Measurements from ENCODE around the gene DMBT1.

Gene DMBT1

GRCh38 chr10:122632031-122632430 lies 71.5 kb downstream of the DMBT1 start:
- CTCF ChIA-PET: no interaction called here
- TF ChIP-seq FOXA1 (IDR thresholded peaks at IDR 0.05) (no peak), ARNT (IDR thresholded peaks at IDR 0.05) (no peak), FOXK2 (IDR thresholded peaks at IDR 0.05) (no peak), BHLHE40 (IDR thresholded peaks at IDR 0.05; ENCODE audit: borderline replicate concordance) (no peak), HDGF (IDR thresholded peaks at IDR 0.05; ENCODE audit: borderline replicate concordance) (no peak), ZNF384 (IDR thresholded peaks at IDR 0.05) (no peak), LEF1 (IDR thresholded peaks at IDR 0.05; ENCODE audit: borderline replicate concordance) (no peak), CTBP1 (IDR thresholded peaks at IDR 0.05; ENCODE audit: borderline replicate concordance) (no peak), SP1 (IDR thresholded peaks at IDR 0.05) (no peak), SUZ12 (IDR thresholded peaks at IDR 0.05) (no peak)
- TF ChIP-seq, protein P1, sequence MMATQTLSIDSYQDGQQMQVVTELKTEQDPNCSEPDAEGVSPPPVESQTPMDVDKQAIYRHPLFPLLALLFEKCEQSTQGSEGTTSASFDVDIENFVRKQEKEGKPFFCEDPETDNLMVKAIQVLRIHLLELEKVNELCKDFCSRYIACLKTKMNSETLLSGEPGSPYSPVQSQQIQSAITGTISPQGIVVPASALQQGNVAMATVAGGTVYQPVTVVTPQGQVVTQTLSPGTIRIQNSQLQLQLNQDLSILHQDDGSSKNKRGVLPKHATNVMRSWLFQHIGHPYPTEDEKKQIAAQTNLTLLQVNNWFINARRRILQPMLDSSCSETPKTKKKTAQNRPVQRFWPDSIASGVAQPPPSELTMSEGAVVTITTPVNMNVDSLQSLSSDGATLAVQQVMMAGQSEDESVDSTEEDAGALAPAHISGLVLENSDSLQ (IDR thresholded peaks at IDR 0.05): no peak
- no peak for DNase-seq (ENCODE audit: extremely low spot score)
- POLR2A ChIA-PET: no interaction called here

DNA sequence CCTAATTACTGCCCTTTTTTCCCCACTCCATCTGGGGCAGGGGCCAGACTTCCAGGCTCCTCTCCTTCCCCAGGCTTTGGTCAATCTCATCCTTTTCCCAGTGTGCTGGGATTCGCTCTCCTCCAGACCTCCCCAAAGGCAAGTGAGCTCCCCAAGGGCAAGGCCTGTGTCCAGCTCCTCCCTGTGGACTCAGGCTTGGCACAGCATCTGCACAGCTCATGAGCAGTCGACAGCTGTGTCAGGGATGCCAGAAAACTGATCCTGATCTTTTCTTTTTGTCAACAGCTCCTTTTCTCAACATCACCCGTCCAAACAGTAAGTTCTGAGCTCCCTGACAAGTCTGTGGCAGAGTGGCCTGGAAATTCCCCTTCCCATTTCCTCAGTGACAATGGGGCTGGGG lies 72.0 kb downstream of the DMBT1 start:
- POLR2A ChIA-PET: no interaction called here
- CTCF ChIA-PET: no interaction called here
- TF ChIP-seq ARNT (IDR thresholded peaks at IDR 0.05) (no peak), LEF1 (IDR thresholded peaks at IDR 0.05; ENCODE audit: borderline replicate concordance) (no peak), FOXA1 (IDR thresholded peaks at IDR 0.05) (no peak), HDGF (IDR thresholded peaks at IDR 0.05; ENCODE audit: borderline replicate concordance) (no peak), CTBP1 (IDR thresholded peaks at IDR 0.05; ENCODE audit: borderline replicate concordance) (no peak), ELF4 (IDR thresholded peaks at IDR 0.05) (no peak), BHLHE40 (IDR thresholded peaks at IDR 0.05; ENCODE audit: borderline replicate concordance) (no peak), L3MBTL2 (conservative IDR thresholded peaks at IDR 0.05) (no peak), ZNF384 (IDR thresholded peaks at IDR 0.05) (no peak), SUZ12 (IDR thresholded peaks at IDR 0.05) (no peak), SP1 (IDR thresholded peaks at IDR 0.05) (no peak), NFRKB (IDR thresholded peaks at IDR 0.05) (no peak), FOXK2 (IDR thresholded peaks at IDR 0.05) (no peak)
- TF ChIP-seq, protein P1 (IDR thresholded peaks at IDR 0.05): no peak
- no peak for DNase-seq (ENCODE audit: extremely low spot score)

GRCh38 chr10:122636953-122637352 lies 76.4 kb downstream of the DMBT1 start:
- CTCF ChIA-PET: no interaction called here
- no peak for DNase-seq (ENCODE audit: extremely low spot score)
- no peak for TF ChIP-seq FOXA1 (IDR thresholded peaks at IDR 0.05)
- TF ChIP-seq TARDBP (IDR thresholded peaks at IDR 0.05): no peak
- TF ChIP-seq SUZ12 (IDR thresholded peaks at IDR 0.05): no peak
- no peak for TF ChIP-seq ARNT (IDR thresholded peaks at IDR 0.05)
- no peak for TF ChIP-seq HDGF (IDR thresholded peaks at IDR 0.05; ENCODE audit: borderline replicate concordance)
- TF ChIP-seq CTBP1 (IDR thresholded peaks at IDR 0.05; ENCODE audit: borderline replicate concordance): no peak
- TF ChIP-seq NFRKB (IDR thresholded peaks at IDR 0.05): no peak
- no peak for TF ChIP-seq ZNF384 (IDR thresholded peaks at IDR 0.05)
- no peak for TF ChIP-seq FOXM1 (IDR thresholded peaks at IDR 0.05; ENCODE audit: borderline replicate concordance)
- no peak for TF ChIP-seq BHLHE40 (IDR thresholded peaks at IDR 0.05; ENCODE audit: borderline replicate concordance)
- no peak for TF ChIP-seq L3MBTL2 (conservative IDR thresholded peaks at IDR 0.05)
- TF ChIP-seq LEF1 (IDR thresholded peaks at IDR 0.05; ENCODE audit: borderline replicate concordance): no peak
- TF ChIP-seq SP1 (IDR thresholded peaks at IDR 0.05): no peak
- TF ChIP-seq, protein P1 (IDR thresholded peaks at IDR 0.05): no peak
- no peak for TF ChIP-seq ELF4 (IDR thresholded peaks at IDR 0.05)
- TF ChIP-seq FOXK2 (IDR thresholded peaks at IDR 0.05): no peak
- POLR2A ChIA-PET: no interaction called here

- no peak for DNase-seq (ENCODE audit: extremely low spot score)
- POLR2A ChIA-PET: no interaction called here
- no peak for TF ChIP-seq SUZ12 (IDR thresholded peaks at IDR 0.05)
- TF ChIP-seq ELF4 (IDR thresholded peaks at IDR 0.05): no peak
- TF ChIP-seq FOXM1 (IDR thresholded peaks at IDR 0.05; ENCODE audit: borderline replicate concordance): no peak
- no peak for TF ChIP-seq ZNF384 (IDR thresholded peaks at IDR 0.05)
- TF ChIP-seq FOXK2 (IDR thresholded peaks at IDR 0.05): no peak
- no peak for TF ChIP-seq NFRKB (IDR thresholded peaks at IDR 0.05)
- no peak for TF ChIP-seq CTBP1 (IDR thresholded peaks at IDR 0.05; ENCODE audit: borderline replicate concordance)
- no peak for TF ChIP-seq ARNT (IDR thresholded peaks at IDR 0.05)
- CTCF ChIA-PET: no interaction called here
Observed at GRCh38 chr10:122637376-122637775, 76.8 kb downstream of the DMBT1 start.

DNA sequence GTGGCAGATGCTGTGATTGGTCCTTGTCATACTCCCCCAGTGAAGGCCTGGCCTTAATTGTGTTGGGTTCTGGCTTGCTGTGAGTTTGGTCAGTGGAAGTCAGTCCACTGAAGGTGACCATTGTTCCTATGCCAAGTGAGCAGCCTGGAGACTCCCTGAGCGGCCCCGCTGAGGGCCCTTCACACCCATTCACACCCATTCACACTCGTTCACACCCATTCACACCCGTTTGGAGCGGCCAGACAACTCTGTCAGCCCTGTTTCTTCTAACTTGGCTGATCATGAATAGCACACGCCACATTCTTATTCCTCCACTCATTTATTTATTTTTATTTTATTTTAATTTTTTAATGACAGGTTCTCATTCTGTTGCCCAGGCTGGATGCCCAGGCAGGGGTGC lies 77.6 kb downstream of the DMBT1 start:
- no peak for TF ChIP-seq BHLHE40 (IDR thresholded peaks at IDR 0.05; ENCODE audit: borderline replicate concordance)
- no peak for TF ChIP-seq FOXA1 (IDR thresholded peaks at IDR 0.05)
- no peak for TF ChIP-seq SUZ12 (IDR thresholded peaks at IDR 0.05)
- TF ChIP-seq, protein P1 (IDR thresholded peaks at IDR 0.05): no peak
- no peak for TF ChIP-seq ZNF384 (IDR thresholded peaks at IDR 0.05)
- no peak for TF ChIP-seq LEF1 (IDR thresholded peaks at IDR 0.05; ENCODE audit: borderline replicate concordance)
- no peak for TF ChIP-seq ARNT (IDR thresholded peaks at IDR 0.05)
- no peak for TF ChIP-seq L3MBTL2 (conservative IDR thresholded peaks at IDR 0.05)
- TF ChIP-seq CTBP1 (IDR thresholded peaks at IDR 0.05; ENCODE audit: borderline replicate concordance): no peak
- no peak for TF ChIP-seq HDGF (IDR thresholded peaks at IDR 0.05; ENCODE audit: borderline replicate concordance)
- TF ChIP-seq ELF4 (IDR thresholded peaks at IDR 0.05): no peak
- no peak for TF ChIP-seq FOXM1 (IDR thresholded peaks at IDR 0.05; ENCODE audit: borderline replicate concordance)
- TF ChIP-seq NFRKB (IDR thresholded peaks at IDR 0.05): no peak
- no peak for TF ChIP-seq TARDBP (IDR thresholded peaks at IDR 0.05)
- CTCF ChIA-PET: interaction anchor here (0.9 kb wide), 1 partner anchor 11 kb away, joined by 3 read pairs; no protein-coding TSS in a partner anchor
- POLR2A ChIA-PET: no interaction called here
- no peak for DNase-seq (ENCODE audit: extremely low spot score)

Data from HEK293T (cell line).